ENCODE data around the gene PRTG.

PRTG gene

DNA sequence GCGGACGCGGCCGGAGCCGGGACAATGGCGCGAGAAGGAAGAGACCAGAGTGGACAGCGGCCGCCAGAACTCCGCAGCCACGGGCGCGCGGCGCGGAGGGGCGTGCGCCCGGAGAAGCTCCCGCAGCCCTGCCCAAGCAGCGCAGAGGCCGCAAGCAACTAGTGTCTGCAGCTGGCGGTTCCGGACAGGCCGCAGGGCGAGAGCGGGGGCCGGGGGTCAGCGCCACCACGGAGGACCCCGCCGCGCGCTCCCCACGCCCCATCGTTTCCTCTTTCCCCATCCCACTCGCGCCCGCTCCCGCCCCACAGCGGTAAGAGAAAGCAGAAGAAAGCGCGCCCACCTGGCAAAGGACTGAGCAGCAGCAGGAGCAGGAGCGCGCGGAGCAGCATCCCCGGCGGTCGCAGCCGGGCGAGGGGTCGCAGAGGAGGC, 440 bp downstream of the PRTG start:
- no peak for TF ChIP-seq POLR2AphosphoS5 (IDR thresholded peaks at IDR 0.05; ENCODE audit: low read depth, low read length)
- TF ChIP-seq, protein P1, sequence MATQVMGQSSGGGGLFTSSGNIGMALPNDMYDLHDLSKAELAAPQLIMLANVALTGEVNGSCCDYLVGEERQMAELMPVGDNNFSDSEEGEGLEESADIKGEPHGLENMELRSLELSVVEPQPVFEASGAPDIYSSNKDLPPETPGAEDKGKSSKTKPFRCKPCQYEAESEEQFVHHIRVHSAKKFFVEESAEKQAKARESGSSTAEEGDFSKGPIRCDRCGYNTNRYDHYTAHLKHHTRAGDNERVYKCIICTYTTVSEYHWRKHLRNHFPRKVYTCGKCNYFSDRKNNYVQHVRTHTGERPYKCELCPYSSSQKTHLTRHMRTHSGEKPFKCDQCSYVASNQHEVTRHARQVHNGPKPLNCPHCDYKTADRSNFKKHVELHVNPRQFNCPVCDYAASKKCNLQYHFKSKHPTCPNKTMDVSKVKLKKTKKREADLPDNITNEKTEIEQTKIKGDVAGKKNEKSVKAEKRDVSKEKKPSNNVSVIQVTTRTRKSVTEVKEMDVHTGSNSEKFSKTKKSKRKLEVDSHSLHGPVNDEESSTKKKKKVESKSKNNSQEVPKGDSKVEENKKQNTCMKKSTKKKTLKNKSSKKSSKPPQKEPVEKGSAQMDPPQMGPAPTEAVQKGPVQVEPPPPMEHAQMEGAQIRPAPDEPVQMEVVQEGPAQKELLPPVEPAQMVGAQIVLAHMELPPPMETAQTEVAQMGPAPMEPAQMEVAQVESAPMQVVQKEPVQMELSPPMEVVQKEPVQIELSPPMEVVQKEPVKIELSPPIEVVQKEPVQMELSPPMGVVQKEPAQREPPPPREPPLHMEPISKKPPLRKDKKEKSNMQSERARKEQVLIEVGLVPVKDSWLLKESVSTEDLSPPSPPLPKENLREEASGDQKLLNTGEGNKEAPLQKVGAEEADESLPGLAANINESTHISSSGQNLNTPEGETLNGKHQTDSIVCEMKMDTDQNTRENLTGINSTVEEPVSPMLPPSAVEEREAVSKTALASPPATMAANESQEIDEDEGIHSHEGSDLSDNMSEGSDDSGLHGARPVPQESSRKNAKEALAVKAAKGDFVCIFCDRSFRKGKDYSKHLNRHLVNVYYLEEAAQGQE (IDR thresholded peaks at IDR 0.05; ENCODE audit: insufficient read depth in 1 of 2, low read depth in 2 of 2, low read length in 2 of 2) = peak in 1 of 2 experiments; percentile 9; a peak in 1 of 4 replicates

DNA sequence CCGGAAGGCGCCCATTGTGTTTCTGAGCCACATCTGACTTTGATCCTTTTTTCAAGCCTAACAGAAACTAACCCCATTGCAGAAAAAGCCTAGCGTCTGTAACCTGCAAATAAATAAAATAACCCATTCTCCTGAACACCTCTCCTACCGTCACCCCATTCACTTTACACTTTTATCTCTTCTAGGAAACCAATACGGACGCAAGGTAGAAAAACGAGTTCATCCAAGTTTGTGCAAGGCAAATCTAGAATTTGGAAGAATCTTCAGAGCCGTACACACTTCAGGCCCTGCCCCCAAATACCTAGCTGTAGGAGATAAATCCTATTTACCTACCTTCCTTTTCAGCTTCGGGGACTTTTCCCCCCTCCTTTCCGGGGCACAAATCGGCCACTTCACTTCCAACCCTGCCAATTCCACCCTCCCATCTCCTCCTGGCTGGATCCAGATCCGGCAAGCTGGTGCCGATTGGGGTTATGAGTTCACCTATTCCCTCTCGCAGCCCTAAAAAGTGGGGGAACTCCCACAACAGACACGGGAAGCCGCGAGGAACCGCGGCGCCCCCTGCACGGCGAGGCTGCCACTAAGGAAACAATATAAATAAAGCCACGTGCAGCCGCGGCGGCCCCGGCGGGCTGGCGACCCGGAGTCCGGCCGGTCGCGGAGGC, 987 bp downstream of the PRTG start:
- no peak for TF ChIP-seq FOXP2 (optimal IDR thresholded peaks at IDR 0.05; ENCODE audit: borderline replicate concordance, extremely low read depth, extremely low read length, insufficient read depth)
- TF ChIP-seq TAF1 (IDR thresholded peaks at IDR 0.05; ENCODE audit: borderline replicate concordance, insufficient read depth, low read length) = no peak
- TF ChIP-seq POLR2AphosphoS5 (IDR thresholded peaks at IDR 0.05; ENCODE audit: low read depth, low read length) = no peak
- no peak; the same call in 1 of the 2 replicates for TF ChIP-seq SIN3A (IDR thresholded peaks at IDR 0.05; ENCODE audit: borderline replicate concordance, insufficient read depth, low read length)
- TF ChIP-seq, protein P1 (IDR thresholded peaks at IDR 0.05; ENCODE audit: insufficient read depth in 1 of 2, low read depth in 2 of 2, low read length in 2 of 2) = no peak

DNA sequence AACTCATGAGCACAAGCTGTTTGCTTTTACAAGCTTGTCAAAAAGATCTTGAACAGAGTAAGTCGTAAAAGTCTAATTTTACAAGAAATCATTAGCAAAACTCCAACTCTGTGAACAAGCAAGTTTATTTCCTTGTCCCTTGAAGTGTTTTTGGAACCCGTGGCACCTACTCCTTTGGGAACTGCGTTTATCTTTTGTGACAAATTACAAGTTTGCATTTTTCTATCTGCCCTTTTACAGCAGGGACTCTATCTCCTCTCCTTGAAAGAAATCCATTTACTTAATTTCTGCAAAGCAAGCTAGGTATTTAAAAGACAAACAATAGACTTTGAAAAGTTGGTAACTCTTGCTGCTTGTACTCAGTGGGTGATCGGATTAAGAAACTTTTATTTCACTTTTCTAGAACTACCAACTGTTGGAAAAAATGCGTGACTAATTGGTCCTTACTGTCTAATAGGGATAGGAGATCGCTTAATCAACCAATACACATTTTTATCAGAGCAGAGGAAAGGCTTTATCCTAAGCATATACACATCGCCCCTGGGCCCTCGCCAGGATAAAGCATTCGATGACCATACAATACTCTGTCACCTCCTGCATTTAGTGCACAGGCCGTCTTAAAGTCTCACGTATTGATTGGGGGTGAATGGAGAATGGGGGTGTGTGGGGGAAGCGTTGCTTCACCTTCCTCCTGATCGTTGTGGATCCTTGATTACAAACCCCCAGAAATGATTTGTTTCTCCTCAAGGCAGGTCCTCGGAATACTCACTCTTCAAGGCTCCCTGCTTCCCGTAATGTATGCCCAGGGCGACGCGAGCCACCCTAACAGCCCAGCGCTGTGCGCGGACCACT, 1.7 kb downstream of the PRTG start:
- TF ChIP-seq, protein P1 (IDR thresholded peaks at IDR 0.05; ENCODE audit: insufficient read depth in 1 of 2, low read depth in 2 of 2, low read length in 2 of 2) = no peak
- TF ChIP-seq TAF1 (IDR thresholded peaks at IDR 0.05; ENCODE audit: borderline replicate concordance, insufficient read depth, low read length) (no peak), FOXP2 (optimal IDR thresholded peaks at IDR 0.05; ENCODE audit: borderline replicate concordance, extremely low read depth, extremely low read length, insufficient read depth) (no peak), POLR2AphosphoS5 (IDR thresholded peaks at IDR 0.05; ENCODE audit: low read depth, low read length) (no peak), SIN3A (IDR thresholded peaks at IDR 0.05; ENCODE audit: borderline replicate concordance, insufficient read depth, low read length) (no peak)

GRCh38 chr15:55740359-55740878, 2.5 kb downstream of the PRTG start:
- TF ChIP-seq FOXP2 (optimal IDR thresholded peaks at IDR 0.05; ENCODE audit: borderline replicate concordance, extremely low read depth, extremely low read length, insufficient read depth) = no peak
- TF ChIP-seq SIN3A (IDR thresholded peaks at IDR 0.05; ENCODE audit: borderline replicate concordance, insufficient read depth, low read length) = no peak
- TF ChIP-seq POLR2AphosphoS5 (IDR thresholded peaks at IDR 0.05; ENCODE audit: low read depth, low read length) = no peak
- TF ChIP-seq TAF1 (IDR thresholded peaks at IDR 0.05; ENCODE audit: borderline replicate concordance, insufficient read depth, low read length) = no peak
- TF ChIP-seq, protein P1 (IDR thresholded peaks at IDR 0.05; ENCODE audit: insufficient read depth in 1 of 2, low read depth in 2 of 2, low read length in 2 of 2) = no peak
